ENCODE data around the gene KRT12.
"Not testable (repeated sequence)": the region's sequence is repeated elsewhere in the genome, so short reads cannot be mapped to it uniquely, and the experiment has no call there.

Gene KRT12

DNA sequence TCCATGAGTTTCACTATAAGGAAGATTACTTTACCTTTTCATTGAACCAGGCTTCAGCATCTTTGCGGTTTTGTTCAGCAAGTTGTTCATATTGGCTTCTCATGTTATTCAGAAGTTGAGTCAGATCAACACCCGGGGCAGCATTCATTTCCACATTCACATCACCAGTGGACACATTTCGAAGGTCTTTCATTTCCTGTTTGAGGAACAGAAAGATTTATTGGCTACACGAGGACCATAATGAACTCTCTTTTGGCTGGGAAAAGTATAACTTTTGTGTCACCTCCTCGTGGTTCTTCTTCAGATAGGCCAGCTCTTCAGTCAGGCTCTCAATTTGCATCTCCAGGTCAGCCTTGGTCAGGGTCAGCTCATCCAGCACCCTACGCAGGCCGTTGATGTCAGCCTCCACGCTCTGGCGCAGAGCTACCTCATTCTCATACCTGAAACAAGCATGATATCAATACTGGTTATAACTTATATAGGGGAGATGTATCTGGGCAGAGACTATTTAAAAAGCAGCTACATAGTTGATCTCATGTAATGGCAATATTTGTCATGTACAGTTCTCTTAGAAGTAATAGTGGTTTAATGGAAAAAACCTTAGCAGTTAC lies 46.7 kb downstream of the KRT12 start:
- no peak overlapping the region; the same call in 1 of the 2 replicates for H3K4me3 ChIP-seq (ENCODE audit: low read length)
- TF ChIP-seq ZNF274 (IDR thresholded peaks at IDR 0.05; ENCODE audit: low read depth, low read length) = no peak

DNA sequence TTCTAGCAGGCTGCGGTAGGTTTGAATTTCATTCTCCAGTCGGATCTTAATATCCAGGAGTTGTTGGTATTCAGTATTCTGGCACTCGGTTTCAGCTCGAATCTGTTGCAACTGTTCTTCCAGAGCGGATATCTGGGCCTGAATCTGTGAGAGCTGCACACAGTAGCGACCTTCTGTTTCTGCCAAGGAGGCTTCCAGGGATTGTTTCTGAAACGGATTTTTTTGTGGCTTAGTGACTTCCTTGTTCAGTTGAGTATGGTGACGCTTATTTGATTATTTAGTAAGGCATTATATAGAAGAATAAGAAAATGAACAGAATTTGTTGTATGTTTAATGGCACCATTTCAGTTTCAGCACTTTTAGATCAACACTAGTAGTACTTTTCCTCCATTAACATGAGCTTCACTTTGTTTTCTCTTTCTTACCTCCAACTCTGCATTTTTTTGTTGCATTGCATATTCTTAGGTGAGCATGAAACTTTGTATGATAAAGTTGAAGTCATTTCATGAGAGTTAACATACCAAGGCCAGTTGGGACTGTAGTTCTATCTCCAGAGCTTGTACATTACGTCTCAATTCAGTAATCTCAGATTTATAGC lies 47.4 kb downstream of the KRT12 start:
- H3K4me3 ChIP-seq (ENCODE audit: low read length) = peak overlapping the region; percentile 98
- TF ChIP-seq ZNF274 (IDR thresholded peaks at IDR 0.05; ENCODE audit: low read depth, low read length) = no peak

DNA sequence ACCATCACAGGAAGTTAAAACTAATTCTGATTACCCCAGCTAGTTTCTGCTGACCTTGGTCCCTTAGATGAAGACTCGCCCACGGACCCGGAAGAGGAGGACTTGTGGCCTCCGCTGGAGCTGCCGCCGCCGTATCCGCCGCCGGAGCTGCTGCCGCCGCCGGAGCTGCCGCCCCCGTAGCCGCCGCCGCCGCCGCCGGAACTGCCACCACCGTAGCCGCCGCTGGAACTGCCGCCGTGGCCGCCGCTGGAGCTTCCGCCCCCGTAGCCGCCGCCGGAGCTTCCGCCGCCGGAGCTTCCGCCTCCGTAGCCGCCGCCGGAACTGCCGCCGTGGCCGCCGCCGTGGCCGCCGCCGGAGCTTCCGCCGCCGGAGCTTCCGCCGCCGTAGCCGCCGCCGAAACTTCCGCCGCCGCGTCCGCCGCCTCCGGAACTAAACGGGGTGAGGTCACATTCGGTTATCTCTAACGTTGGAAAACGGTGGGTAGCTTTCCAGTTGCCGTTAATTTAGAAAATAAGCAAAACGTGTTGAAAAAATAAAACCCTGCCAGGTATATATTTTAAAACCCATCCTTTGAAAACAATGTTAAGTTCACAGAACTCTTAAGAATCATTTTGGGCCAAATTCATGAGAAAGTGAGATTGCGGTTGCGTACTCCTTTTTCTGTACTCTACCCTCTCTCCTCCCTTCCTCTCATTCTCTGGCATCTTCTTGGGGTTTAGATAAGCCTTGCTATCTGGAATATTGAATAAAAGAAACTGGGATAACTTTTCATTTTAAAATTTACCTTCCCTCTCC lies 48.1 kb downstream of the KRT12 start:
- no peak for TF ChIP-seq ZNF274 (IDR thresholded peaks at IDR 0.05; ENCODE audit: low read depth, low read length)
- H3K4me3 ChIP-seq (ENCODE audit: low read length) = peak overlapping the region; percentile 98

DNA sequence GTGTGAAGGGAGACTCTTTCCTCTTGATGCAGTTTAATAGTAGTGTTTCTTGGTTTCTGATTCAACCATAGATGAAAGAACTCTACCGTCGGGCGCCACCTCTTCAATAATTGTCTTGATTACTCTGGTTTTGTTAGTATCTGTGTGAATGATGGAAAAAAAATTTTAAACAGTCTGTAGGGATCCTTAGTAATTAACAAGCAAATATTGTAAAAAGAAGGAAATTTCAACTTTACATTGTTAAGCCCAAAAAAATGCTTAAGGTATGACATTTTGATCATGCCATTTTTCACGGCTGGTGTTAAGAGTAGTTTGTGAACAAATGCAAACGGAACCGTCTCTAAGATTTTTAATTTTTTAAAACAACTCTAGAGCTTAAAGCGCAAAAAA lies 48.7 kb downstream of the KRT12 start:
- TF ChIP-seq ZNF274 (IDR thresholded peaks at IDR 0.05; ENCODE audit: low read depth, low read length) = no peak
- peak overlapping the region; percentile 89 for H3K4me3 ChIP-seq (ENCODE audit: low read length)

DNA sequence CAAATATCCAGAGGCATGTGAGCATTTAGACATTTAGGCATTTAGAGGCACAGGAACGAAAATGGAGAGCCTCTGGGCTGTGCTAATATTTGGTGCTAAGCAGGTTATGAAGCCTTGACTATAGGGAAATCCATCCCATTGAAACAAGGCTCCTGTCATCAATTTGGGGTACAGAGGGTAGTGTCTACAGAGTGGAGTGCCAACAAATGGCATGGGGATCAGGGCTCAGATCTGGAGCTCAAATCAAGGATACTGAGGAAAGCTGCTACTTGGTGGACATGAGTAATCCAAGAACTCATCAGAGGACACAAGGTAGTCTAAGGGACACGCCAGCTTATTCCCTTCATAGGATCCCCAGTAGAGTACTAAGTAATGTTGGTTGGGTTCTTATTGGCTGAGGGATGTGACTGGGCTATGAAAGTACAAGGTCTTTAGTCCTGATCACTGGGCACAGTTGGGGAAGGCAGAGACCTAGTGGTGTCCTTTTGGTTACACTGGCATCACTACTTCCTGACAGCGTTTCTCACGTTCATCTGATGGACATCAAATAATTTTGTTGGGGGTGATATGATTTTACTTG lies 49.8 kb downstream of the KRT12 start:
- H3K4me3 ChIP-seq (ENCODE audit: low read length) = no peak overlapping the region
- no peak for TF ChIP-seq ZNF274 (IDR thresholded peaks at IDR 0.05; ENCODE audit: low read depth, low read length)

DNA sequence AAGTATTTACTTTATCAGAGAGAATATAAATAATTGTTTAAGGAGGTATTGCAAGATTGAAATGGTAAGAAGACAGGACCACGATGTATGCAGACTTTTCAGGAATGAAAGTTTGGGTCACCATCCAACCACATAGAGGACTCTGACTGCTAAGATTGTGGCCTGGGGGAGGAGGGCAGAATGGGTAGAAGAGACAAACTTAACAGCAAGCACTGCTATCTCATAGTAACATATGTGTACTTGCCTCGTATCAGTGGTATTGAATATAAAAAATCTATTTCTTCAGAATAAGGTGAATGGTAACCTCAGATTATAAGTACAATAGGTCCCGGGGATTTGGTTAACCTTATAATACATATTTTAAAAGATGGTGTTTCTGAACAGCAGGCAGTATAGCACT lies 50.5 kb downstream of the KRT12 start:
- no peak for TF ChIP-seq ZNF274 (IDR thresholded peaks at IDR 0.05; ENCODE audit: low read depth, low read length)

DNA sequence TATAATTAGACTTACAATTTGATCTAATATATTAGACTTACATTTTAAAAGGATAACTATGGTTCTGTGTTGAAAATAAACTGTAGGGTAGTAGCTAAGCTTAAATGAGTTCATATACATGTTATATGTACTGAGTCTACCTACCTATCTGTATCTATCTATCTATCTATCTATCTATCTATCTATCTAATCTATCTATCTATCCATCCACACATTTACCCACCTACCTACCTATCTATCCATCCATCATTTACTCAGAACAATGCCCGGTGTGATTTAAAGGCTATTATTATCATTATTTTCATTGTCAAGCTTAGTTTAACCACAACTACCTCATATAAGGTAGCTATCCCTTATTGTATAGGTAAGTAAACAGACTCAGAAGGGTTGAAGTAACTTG lies 51.6 kb downstream of the KRT12 start:
- H3K4me3 ChIP-seq (ENCODE audit: low read length) = no peak overlapping the region
- TF ChIP-seq ZNF274 (IDR thresholded peaks at IDR 0.05; ENCODE audit: low read depth, low read length) = no peak

More for the DNA sequence above, 50.5 kb downstream of the KRT12 start:
- no peak overlapping the region for H3K4me3 ChIP-seq (ENCODE audit: low read length)

DNA sequence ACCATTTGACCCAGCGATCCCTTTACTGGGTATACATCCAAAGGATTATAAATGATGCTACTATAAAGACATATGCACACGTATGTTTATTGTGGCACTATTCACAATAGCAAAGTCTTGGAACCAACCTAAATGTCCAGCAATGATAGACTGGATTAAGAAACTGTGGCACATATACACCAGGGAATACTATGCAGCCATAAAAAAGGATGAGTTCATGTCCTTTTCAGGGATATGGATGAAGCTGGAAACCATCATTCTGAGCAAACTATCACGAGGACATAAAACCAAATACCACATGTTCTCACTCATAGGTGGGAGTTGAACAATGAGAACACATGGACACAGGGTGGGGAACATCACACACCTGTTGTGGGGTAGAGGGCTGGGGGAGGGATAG lies 52.4 kb downstream of the KRT12 start:
- not testable (repeated sequence) for H3K4me3 ChIP-seq (ENCODE audit: low read length)

DNA sequence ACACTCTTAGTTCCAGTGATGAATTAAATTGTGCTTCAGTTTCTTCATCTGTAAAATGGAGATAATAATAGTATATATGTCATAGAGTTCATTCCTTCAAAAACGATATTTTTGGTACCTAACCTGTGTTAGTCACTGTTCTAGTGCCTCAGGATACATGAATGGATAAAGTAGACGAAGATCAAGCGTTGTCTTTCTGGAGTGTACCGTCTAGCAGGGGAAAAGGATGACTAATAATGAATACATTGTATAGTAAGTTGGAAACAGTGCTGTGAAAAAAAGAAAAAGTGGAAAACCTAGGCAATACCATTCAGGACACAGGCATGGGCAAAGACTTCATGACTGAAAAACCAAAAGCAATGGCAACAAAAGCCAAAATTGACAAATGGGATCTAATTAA lies 53.2 kb downstream of the KRT12 start:
- H3K4me3 ChIP-seq (ENCODE audit: low read length) = no peak overlapping the region
- TF ChIP-seq ZNF274 (IDR thresholded peaks at IDR 0.05; ENCODE audit: low read depth, low read length) = no peak

DNA sequence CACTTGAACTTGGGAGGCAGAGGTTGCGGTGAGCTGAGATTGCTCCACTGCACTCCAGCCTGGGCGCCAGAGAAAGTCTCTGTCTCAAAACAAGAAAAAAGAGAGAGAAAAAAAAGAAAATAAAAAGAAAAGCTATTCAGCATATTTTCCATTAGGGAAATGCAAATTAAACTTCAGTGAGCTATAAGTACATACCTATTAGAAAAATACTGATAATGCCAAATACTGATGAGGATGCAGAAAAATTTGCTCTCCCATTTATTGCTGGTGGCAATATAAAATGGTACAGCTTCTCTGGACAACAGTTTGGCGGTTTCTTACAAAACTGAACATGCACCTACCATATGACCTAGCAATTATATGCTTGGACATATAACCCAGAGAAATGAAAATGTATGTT lies 54.4 kb downstream of the KRT12 start:
- H3K4me3 ChIP-seq (ENCODE audit: low read length) = no peak overlapping the region
- TF ChIP-seq ZNF274 (IDR thresholded peaks at IDR 0.05; ENCODE audit: low read depth, low read length) = no peak
